Stimulated activated CD8-positive, alpha-beta memory T cell treated with anti-CD3 and anti-CD28 coated beads, Interleukin-12 subunit alpha, Interleukin-12 subunit beta, amount 100 ng/mL, for 24 hours (primary cell): ENCODE measurements around the gene SACS.
"Not testable (repeated sequence)": the region's sequence is repeated elsewhere in the genome, so short reads cannot be mapped to it uniquely, and the experiment has no call there.

Source experiments
- DNase-seq: peaks from one replicate; pipeline ENCODE4 v3.0.0-alpha.2; 2020; ENCODE audit errors: extremely low read depth

The SACS gene

GRCh38 chr13:23357349-23357748, 76.2 kb downstream of the SACS start:
- DNase-seq: no peak

- no peak for DNase-seq
Measured at GRCh38 chr13:23356368-23356767, 77.1 kb downstream of the SACS start.

- no peak for DNase-seq
Measured at GRCh38 chr13:23354520-23354919, 79.0 kb downstream of the SACS start.

- no peak for DNase-seq
Measured at GRCh38 chr13:23352161-23352560, 81.3 kb downstream of the SACS start.

- DNase-seq: no peak
Measured at GRCh38 chr13:23350009-23350408, 83.5 kb downstream of the SACS start.

- DNase-seq: no peak
Measured at GRCh38 chr13:23349161-23349897, 84.2 kb downstream of the SACS start.

- DNase-seq: no peak
Measured at GRCh38 chr13:23348262-23349127, 85.0 kb downstream of the SACS start.

- DNase-seq: no peak
Measured at GRCh38 chr13:23347601-23348000, 85.9 kb downstream of the SACS start.

- no peak for DNase-seq
Measured at GRCh38 chr13:23344931-23345595, 88.4 kb downstream of the SACS start.

GRCh38 chr13:23339225-23339624, 94.3 kb downstream of the SACS start:
- no peak for DNase-seq

- DNase-seq: no peak
Measured at GRCh38 chr13:23330356-23330755, 103.1 kb downstream of the SACS start.

GRCh38 chr13:23325191-23325590, 108.3 kb downstream of the SACS start:
- DNase-seq: no peak

GRCh38 chr13:23323946-23324709, 109.4 kb downstream of the SACS start:
- DNase-seq: no peak

- DNase-seq: no peak
Measured at GRCh38 chr13:23322353-23323336, 110.9 kb downstream of the SACS start.

- no peak for DNase-seq
Measured at GRCh38 chr13:23321535-23322241, 111.8 kb downstream of the SACS start.

GRCh38 chr13:23320926-23321534, 112.5 kb downstream of the SACS start:
- DNase-seq: no peak

GRCh38 chr13:23319883-23320224, 113.6 kb downstream of the SACS start:
- no peak for DNase-seq

- DNase-seq: not testable (repeated sequence)
Measured at GRCh38 chr13:23314837-23315236, 118.7 kb downstream of the SACS start.

GRCh38 chr13:23292586-23292985, 140.9 kb downstream of the SACS start:
- no peak for DNase-seq
